ENCODE results near the gene CLK1.
A peak's percentile ranks its signal among the peaks of the same experiment; 100 is the strongest.
"Not testable (repeated sequence)": the region's sequence is repeated elsewhere in the genome, so short reads cannot be mapped to it uniquely, and the experiment has no call there.

CLK1 gene

GRCh38 chr2:200888704-200889625 is 24.5 kb upstream of the CLK1 start, which contains the start of the genes NIF3L1 and PPIL3:
Gene NIF3L1, plus strand, starts transcription at chr2:200889371. Its CDS starts 2,573 bp downstream, at chr2:200891944.
Gene PPIL3, minus strand, starts transcription at chr2:200889077. Its CDS starts 1,462 bp downstream, at chr2:200887615.
- TF ChIP-seq, protein P1, sequence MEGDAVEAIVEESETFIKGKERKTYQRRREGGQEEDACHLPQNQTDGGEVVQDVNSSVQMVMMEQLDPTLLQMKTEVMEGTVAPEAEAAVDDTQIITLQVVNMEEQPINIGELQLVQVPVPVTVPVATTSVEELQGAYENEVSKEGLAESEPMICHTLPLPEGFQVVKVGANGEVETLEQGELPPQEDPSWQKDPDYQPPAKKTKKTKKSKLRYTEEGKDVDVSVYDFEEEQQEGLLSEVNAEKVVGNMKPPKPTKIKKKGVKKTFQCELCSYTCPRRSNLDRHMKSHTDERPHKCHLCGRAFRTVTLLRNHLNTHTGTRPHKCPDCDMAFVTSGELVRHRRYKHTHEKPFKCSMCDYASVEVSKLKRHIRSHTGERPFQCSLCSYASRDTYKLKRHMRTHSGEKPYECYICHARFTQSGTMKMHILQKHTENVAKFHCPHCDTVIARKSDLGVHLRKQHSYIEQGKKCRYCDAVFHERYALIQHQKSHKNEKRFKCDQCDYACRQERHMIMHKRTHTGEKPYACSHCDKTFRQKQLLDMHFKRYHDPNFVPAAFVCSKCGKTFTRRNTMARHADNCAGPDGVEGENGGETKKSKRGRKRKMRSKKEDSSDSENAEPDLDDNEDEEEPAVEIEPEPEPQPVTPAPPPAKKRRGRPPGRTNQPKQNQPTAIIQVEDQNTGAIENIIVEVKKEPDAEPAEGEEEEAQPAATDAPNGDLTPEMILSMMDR (conservative IDR thresholded peaks at IDR 0.05), result no peak; the same call in 1 of the 2 replicates
- no peak for TF ChIP-seq ZFX (IDR thresholded peaks at IDR 0.05)
- peak within 1 kb of the TSS; percentile 92 for H3K27ac ChIP-seq

GRCh38 chr2:200881715-200882249 is 17.3 kb upstream of the CLK1 start:
- not testable (repeated sequence) for H3K27ac ChIP-seq

GRCh38 chr2:200878289-200878880 is 13.9 kb upstream of the CLK1 start:
- H3K27ac ChIP-seq, result no peak overlapping the region
- no peak for TF ChIP-seq ZFX (IDR thresholded peaks at IDR 0.05)
- TF ChIP-seq, protein P1 (conservative IDR thresholded peaks at IDR 0.05), result no peak

- no peak overlapping the region for H3K27ac ChIP-seq
Observed at GRCh38 chr2:200877443-200877842, 13.0 kb upstream of the CLK1 start.

DNA sequence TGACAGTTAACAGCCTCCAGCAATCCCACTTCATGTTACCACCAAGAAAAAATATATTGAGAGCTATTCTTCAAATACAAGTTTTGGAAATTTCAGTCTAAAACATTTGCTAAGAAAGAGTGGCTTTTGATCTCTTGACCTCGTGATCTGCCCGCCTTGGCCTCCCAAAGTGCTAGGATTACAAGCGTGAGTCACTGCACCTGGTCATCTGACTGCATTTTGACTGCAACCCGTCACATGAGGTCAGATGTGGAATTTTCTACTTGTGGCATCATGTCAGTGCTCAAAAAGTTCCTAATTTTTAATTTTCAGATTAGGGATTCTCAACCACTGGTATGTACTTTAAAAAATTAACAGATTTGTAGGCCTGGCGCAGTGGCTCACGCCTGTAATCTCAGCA is 9.1 kb upstream of the CLK1 start:
- TF ChIP-seq, protein P1 (conservative IDR thresholded peaks at IDR 0.05), result no peak
- TF ChIP-seq ZFX (IDR thresholded peaks at IDR 0.05), result no peak

More at GRCh38 chr2:200877443-200877842, 13.0 kb upstream of the CLK1 start:
- no peak for TF ChIP-seq ZFX (IDR thresholded peaks at IDR 0.05)
- TF ChIP-seq, protein P1 (conservative IDR thresholded peaks at IDR 0.05), result no peak

DNA sequence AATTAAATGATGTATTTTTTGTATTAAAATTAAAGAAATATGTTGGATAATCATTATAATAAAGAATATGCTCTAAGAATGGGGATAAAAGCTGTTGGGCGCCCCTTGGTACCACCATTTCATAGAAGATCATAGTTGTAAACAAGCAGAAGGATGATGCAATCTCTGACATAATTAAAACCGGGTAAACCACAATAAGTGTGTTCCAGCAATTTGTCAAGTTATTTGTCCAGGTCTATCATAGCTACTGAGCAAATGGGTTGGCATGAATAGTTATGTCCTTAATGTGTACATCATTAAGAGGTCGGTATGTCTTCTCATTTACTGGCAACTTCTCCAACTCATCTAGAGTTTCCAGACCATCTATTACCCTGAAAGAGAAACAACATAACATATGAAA is 6.7 kb upstream of the CLK1 start:
- TF ChIP-seq, protein P1 (conservative IDR thresholded peaks at IDR 0.05), result no peak
- no peak for TF ChIP-seq ZFX (IDR thresholded peaks at IDR 0.05)
- H3K27ac ChIP-seq, result no peak overlapping the region

More for the DNA sequence above, 9.1 kb upstream of the CLK1 start:
- no peak overlapping the region for H3K27ac ChIP-seq

- H3K27ac ChIP-seq, result no peak overlapping the region
- TF ChIP-seq, protein P1 (conservative IDR thresholded peaks at IDR 0.05), result no peak
- TF ChIP-seq ZFX (IDR thresholded peaks at IDR 0.05), result no peak
Observed at GRCh38 chr2:200869014-200869413, 4.6 kb upstream of the CLK1 start.

Measured in C4-2B (cell line).